Measurements from ENCODE around the gene GSK3B.

DNA sequence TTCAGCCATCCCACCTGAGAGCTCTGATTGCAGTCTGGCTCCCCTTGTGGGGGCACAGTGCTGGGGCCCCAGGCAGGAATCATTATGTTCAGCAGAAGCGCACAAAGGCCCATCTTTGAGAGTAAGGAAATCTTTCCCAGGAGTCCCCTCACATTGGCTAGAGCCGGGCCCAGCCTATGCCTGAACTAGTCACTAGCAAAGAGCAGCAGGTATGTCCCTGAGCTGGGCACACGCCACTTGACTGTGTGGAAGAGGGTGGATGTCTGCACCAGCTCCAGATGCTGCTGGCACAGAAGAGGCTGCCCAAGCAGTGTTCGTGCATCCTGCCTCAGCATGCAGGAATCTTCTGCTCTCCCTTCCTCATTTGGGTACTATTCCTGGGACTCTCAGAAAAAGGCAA is 286.0 kb downstream of the GSK3B start:
- TF ChIP-seq, protein P1, sequence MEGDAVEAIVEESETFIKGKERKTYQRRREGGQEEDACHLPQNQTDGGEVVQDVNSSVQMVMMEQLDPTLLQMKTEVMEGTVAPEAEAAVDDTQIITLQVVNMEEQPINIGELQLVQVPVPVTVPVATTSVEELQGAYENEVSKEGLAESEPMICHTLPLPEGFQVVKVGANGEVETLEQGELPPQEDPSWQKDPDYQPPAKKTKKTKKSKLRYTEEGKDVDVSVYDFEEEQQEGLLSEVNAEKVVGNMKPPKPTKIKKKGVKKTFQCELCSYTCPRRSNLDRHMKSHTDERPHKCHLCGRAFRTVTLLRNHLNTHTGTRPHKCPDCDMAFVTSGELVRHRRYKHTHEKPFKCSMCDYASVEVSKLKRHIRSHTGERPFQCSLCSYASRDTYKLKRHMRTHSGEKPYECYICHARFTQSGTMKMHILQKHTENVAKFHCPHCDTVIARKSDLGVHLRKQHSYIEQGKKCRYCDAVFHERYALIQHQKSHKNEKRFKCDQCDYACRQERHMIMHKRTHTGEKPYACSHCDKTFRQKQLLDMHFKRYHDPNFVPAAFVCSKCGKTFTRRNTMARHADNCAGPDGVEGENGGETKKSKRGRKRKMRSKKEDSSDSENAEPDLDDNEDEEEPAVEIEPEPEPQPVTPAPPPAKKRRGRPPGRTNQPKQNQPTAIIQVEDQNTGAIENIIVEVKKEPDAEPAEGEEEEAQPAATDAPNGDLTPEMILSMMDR (conservative IDR thresholded peaks at IDR 0.05; ENCODE audit: low read depth, low read length): no peak
- no peak for TF ChIP-seq EZH2 (IDR thresholded peaks at IDR 0.05; ENCODE audit: borderline replicate concordance, low read depth, low read length, poor library complexity, severe bottlenecking)
